C4-2B (cell line): ENCODE results near the gene UQCR10.

ENCODE experiments used
- H3K27ac ChIP-seq: fragments of 450-650 bp; 2 replicates; pipeline ENCODE4 v1.5.1; 2017
- ZFX ChIP-seq: fragments of 450-650 bp; IDR thresholded peaks from 2 replicates; pipeline ENCODE4 v1.6.1; 2017
- TF ChIP-seq, protein P1 (sequence below): fragments of 450-650 bp; conservative IDR thresholded peaks from 2 replicates; pipeline ENCODE4 v1.5.1; 2017; ENCODE audit warnings: mild to moderate bottlenecking

Gene UQCR10

GRCh38 chr22:29756341-29756740, 10.8 kb upstream of the UQCR10 start:
- H3K27ac ChIP-seq: no peak overlapping the region
- no peak for TF ChIP-seq ZFX
- TF ChIP-seq, protein P1, sequence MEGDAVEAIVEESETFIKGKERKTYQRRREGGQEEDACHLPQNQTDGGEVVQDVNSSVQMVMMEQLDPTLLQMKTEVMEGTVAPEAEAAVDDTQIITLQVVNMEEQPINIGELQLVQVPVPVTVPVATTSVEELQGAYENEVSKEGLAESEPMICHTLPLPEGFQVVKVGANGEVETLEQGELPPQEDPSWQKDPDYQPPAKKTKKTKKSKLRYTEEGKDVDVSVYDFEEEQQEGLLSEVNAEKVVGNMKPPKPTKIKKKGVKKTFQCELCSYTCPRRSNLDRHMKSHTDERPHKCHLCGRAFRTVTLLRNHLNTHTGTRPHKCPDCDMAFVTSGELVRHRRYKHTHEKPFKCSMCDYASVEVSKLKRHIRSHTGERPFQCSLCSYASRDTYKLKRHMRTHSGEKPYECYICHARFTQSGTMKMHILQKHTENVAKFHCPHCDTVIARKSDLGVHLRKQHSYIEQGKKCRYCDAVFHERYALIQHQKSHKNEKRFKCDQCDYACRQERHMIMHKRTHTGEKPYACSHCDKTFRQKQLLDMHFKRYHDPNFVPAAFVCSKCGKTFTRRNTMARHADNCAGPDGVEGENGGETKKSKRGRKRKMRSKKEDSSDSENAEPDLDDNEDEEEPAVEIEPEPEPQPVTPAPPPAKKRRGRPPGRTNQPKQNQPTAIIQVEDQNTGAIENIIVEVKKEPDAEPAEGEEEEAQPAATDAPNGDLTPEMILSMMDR: no peak

DNA sequence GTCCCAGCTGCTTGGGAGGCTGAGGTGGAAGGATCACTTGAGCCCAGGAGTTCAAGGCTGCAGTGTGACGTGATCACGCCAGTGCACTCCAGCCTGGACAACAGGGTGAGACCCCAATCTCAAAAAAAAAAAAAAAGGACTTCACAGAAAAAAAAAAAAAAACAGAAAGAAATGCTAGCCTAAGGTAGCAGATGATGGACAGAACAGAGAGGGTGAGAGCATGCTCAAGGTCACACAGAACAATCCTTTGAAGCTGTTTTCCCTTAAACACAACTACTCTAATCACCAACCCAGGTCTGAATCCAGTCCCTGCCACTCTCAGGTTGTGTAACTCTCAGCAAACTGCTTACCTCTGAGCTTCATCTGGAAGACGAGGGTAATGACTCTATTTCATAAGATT, 10.1 kb upstream of the UQCR10 start:
- TF ChIP-seq ZFX: no peak
- TF ChIP-seq, protein P1: no peak
- H3K27ac ChIP-seq: no peak overlapping the region

DNA sequence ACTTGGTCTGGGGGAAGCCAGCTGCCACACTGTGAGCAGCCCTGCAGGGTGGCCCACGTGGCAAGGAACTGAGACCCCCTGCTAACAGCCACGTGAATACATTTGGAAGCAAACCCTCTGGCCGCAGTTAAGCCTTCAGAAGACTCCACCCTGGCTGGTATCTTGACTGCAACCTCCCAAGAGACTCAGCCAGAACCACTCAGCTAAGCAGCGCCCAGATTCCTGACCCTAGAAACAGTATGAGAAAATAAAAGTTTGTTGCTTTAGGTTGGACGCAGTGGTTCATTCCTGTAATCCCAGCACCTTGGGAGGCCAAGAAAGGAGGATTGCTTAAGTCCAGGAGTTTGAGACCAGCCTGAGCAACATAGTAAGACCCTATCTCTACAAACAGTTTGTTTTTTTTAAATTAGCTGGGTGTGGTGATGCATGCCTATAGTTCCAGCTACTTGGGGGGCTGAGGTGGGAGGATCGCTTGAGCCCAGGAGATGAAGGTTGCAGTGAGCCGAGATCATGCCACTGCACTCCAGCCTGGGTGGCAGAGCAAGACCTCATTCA, 9.0 kb upstream of the UQCR10 start:
- no peak overlapping the region for H3K27ac ChIP-seq
- TF ChIP-seq, protein P1: no peak
- no peak for TF ChIP-seq ZFX

DNA sequence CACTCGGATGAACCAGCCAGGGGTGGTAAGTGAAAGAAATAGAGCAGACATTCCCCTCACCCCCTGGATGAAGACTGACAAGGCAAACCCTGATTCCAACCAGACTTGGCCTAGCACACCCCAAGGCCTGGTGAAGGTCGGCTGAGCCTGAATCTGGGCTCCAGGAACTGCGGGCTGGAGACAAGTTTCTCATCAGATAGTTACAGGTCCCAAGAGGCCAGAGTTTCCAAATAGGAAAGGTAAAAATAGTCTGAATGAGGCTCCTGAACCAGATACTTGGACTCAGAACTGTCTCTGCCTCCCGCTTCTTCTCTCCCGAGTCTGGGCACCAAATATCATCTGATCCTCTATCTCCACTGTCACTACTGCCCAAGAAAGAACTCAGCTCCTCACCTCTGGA, 8.2 kb upstream of the UQCR10 start:
- no peak overlapping the region for H3K27ac ChIP-seq
- TF ChIP-seq, protein P1: no peak
- TF ChIP-seq ZFX: no peak

GRCh38 chr22:29762263-29762662, 4.9 kb upstream of the UQCR10 start:
- TF ChIP-seq ZFX: no peak
- TF ChIP-seq, protein P1: no peak
- H3K27ac ChIP-seq: no peak overlapping the region

DNA sequence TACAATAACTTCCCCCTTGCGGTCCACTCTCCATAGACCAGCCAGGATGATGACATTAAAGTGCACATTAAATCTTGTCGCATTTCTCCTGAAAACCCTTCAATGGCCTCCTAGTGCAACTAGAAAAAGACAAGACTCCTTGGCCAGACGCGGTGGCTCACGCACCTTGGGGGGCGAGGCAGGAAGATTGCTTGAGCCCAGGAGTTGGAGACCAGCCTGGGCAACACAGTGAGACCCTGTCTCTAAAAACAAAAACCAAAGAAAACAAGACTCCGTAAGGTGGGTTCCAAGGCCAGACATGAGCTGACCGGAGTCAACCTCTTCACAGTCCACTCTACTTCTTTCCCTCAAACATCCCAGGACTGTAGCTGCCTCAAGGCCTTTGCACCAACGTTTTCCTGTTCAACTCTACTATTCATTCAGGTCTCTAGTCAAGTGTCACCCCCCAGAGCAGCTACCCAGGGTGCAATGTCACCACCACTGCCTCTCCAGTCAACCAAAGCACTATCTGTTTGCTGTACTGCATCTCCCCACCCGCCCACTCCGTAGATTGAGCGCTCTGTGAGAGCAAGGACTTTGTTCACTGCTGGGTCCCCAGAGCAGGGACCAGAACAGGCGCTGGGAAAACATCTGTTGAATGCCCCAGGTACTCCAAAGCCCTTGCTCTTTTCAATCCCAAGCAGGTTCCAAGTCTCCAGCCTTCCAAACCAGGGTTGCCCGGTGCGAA, 1.1 kb upstream of the UQCR10 start:
- H3K27ac ChIP-seq: peak overlapping the region; percentile 92
- no peak for TF ChIP-seq ZFX
- TF ChIP-seq, protein P1: no peak

GRCh38 chr22:29766632-29767170, 468 bp upstream of the UQCR10 start, which contains the start of gene ZMAT5:
ZMAT5 (minus strand) TSS chr22:29767007; CDS start chr22:29748544, 18,463 bp downstream.
- peak; percentile 33; the same call in 1 of the 2 replicates for TF ChIP-seq ZFX
- TF ChIP-seq, protein P1: no peak
- peak within 1 kb of the TSS; percentile 92 for H3K27ac ChIP-seq
